ENCODE measurements around the gene ERVFRD-1. TPM values are rescaled to one million over a fixed set of nuclear protein-coding genes. Genes with fewer than 3 reads are reported as not detected.

The ERVFRD-1 gene
- total and polyA plus RNA-seq, 2 donors (not counting 3 experiments of a cell fraction or from before 2014, with no cell fraction given) = not detected

DNA sequence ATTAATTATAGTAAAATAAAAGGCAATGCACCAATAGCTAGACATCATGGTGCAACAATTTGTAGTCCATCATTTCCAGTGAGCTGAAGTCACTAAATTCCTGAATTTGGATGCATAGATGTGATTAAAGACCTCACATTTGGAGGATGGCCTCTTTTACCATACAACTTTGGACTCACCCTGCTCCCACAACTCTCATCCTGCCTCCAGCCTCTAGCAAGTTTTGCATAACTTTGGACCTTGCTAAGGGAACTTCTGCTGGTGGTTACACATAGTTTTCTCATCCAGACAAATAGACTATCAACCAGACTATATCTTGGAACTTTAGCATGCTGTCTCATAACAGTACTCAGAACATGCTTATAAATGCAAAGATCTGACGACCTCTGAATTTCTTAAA is 54.7 kb downstream of the ERVFRD-1 start:
- no peaks in the 10 kb centered on the region for H3K79me2 ChIP-seq (ENCODE audit: control insufficient read depth, insufficient read depth, low read length)
- DNase-seq (ENCODE audit: low read depth, low spot score) (no peak), FAIRE-seq (no peak)
- H3K36me3 ChIP-seq (ENCODE audit: control insufficient read depth in 2 of 2, extremely low read depth in 1 of 2, insufficient read depth in 2 of 2, low read length in 2 of 2) = no peaks in the 10 kb centered on the region
- H3K9me1 ChIP-seq (replicated peaks; ENCODE audit: control insufficient read depth, extremely low read depth, insufficient read depth, low read length) = no peaks in the 10 kb centered on the region
- no peak overlapping the region for H3K9ac ChIP-seq (replicated peaks; ENCODE audit: extremely low read depth, insufficient read depth, low read length)
- H3K27ac ChIP-seq (ENCODE audit: insufficient read depth, low read depth, low read length) = no peak overlapping the region
- CTCF ChIA-PET = interaction anchor here (0.9 to 2.3 kb wide), 4 partner anchors 10 to 105 kb away, joined by 3 to 18 read pairs (median 4); no protein-coding TSS in a partner anchor
- no peak overlapping the region for H3K4me2 ChIP-seq (ENCODE audit: insufficient read depth, low read length)
- no peaks in the 10 kb centered on the region for H3K4me1 ChIP-seq (ENCODE audit: control insufficient read depth, extremely low read depth, insufficient read depth, low read length)
- H3K9me3 ChIP-seq (replicated peaks; ENCODE audit: control insufficient read depth, insufficient read depth, low read length) = no peaks in the 10 kb centered on the region
- no peak for TF ChIP-seq MYC (IDR thresholded peaks at IDR 0.05; ENCODE audit: low read depth, low read length)
- TF ChIP-seq, protein P1, sequence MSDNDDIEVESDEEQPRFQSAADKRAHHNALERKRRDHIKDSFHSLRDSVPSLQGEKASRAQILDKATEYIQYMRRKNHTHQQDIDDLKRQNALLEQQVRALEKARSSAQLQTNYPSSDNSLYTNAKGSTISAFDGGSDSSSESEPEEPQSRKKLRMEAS (IDR thresholded peaks at IDR 0.05; ENCODE audit: insufficient read depth, insufficient read length) = no peak
- TF ChIP-seq GATA2 (IDR thresholded peaks at IDR 0.05; ENCODE audit: insufficient read depth, insufficient read length, low read depth, low read length) = no peak
- TF ChIP-seq JUN (IDR thresholded peaks at IDR 0.05; ENCODE audit: borderline replicate concordance, insufficient read depth, insufficient read length, low read depth) = no peak
- TF ChIP-seq POLR2A (IDR thresholded peaks at IDR 0.05; ENCODE audit: low read depth, low read length) = no peak
- TF ChIP-seq FOS (IDR thresholded peaks at IDR 0.05; ENCODE audit: borderline replicate concordance, insufficient read depth, low read length) = no peak
- TF ChIP-seq POLR2AphosphoS5 (IDR thresholded peaks at IDR 0.05; ENCODE audit: insufficient read depth, low read depth, low read length) = no peak
- TF ChIP-seq, protein P2, sequence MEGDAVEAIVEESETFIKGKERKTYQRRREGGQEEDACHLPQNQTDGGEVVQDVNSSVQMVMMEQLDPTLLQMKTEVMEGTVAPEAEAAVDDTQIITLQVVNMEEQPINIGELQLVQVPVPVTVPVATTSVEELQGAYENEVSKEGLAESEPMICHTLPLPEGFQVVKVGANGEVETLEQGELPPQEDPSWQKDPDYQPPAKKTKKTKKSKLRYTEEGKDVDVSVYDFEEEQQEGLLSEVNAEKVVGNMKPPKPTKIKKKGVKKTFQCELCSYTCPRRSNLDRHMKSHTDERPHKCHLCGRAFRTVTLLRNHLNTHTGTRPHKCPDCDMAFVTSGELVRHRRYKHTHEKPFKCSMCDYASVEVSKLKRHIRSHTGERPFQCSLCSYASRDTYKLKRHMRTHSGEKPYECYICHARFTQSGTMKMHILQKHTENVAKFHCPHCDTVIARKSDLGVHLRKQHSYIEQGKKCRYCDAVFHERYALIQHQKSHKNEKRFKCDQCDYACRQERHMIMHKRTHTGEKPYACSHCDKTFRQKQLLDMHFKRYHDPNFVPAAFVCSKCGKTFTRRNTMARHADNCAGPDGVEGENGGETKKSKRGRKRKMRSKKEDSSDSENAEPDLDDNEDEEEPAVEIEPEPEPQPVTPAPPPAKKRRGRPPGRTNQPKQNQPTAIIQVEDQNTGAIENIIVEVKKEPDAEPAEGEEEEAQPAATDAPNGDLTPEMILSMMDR (IDR thresholded peaks at IDR 0.05; ENCODE audit: extremely low read depth in 1 of 2, insufficient read depth in 1 of 2, low read depth in 1 of 2, low read length in 2 of 2) = no peak
- no peak for TF ChIP-seq EZH2 (IDR thresholded peaks at IDR 0.05; ENCODE audit: borderline replicate concordance, low read depth, low read length, severe bottlenecking)
- H3K27me3 ChIP-seq (ENCODE audit: control insufficient read depth in 2 of 2, insufficient read depth in 2 of 2, low read length in 2 of 2) = no peaks in the 10 kb centered on the region
- no peak overlapping the region for H3K4me3 ChIP-seq (replicated peaks in 1 of 3; ENCODE audit: insufficient read depth in 1 of 3, low read depth in 1 of 3, low read length in 3 of 3)
- H4K20me1 ChIP-seq (replicated peaks; ENCODE audit: control insufficient read depth, extremely low read depth, insufficient read depth, low read length) = no peaks in the 10 kb centered on the region
- POLR2A ChIA-PET = no interaction called here
- BruUV-seq (replicated peaks) = no TSS peak
- intact Hi-C loops (cut with micrococcal nuclease) = no loop called here
- no peak overlapping the region for H2AFZ ChIP-seq (ENCODE audit: low read depth, low read length)
- dilution Hi-C loops (cut with MboI; ENCODE audit: extremely low pct_ligation_motif_present, low sequenced_read_pairs) = no loop called here
